Mammary epithelial cell (primary cell): Measurements from ENCODE around the gene COPRS.

Experiments used
- EZH2 ChIP-seq: IDR thresholded peaks from 2 replicates; pipeline ENCODE4 v1.6.1; 2012; ENCODE audit warnings: low read length, inconsistent platforms, borderline replicate concordance
- TF ChIP-seq, protein P1 (sequence below), 2 donors: IDR thresholded peaks in 1 of 2; conservative IDR thresholded peaks in 1 of 2; 2 replicates each; pipeline ENCODE4 v1.5.1; 2011 to 2012; ENCODE audit warnings: inconsistent platforms in 2 of 2, low read length in 2 of 2, mild to moderate bottlenecking in 2 of 2, control low read depth in 1 of 2, low read depth in 1 of 2; ENCODE audit not compliant: insufficient read depth in 1 of 2; ENCODE audit errors: extremely low read depth in 1 of 2

DNA sequence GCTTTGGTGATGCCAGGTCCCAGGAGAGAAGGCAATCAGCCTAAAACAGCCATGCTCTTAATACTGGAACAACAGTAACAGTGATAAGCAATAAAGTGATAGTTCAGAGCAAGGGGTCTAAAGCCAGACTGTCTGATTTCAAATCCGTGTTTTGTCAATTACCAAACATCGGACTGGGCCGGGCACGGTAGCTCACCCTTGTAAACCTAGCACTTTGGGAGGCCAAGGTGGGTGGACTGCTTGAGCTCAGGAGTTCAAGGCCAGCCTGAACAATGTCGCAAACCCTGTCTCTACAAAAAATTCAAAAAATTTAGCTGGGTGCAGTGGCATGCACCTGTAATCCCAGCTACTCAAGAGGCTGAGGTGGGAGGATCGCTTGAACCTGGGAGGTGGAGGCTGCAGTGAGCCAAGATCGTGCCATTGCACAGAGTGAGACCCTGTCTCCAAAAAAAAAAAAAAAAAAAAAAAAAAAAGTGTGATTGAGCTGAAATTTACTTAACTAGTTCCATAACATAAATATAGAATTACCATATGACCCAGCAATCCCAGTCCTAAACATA, 5.1 kb downstream of the COPRS start:
- TF ChIP-seq, protein P1, sequence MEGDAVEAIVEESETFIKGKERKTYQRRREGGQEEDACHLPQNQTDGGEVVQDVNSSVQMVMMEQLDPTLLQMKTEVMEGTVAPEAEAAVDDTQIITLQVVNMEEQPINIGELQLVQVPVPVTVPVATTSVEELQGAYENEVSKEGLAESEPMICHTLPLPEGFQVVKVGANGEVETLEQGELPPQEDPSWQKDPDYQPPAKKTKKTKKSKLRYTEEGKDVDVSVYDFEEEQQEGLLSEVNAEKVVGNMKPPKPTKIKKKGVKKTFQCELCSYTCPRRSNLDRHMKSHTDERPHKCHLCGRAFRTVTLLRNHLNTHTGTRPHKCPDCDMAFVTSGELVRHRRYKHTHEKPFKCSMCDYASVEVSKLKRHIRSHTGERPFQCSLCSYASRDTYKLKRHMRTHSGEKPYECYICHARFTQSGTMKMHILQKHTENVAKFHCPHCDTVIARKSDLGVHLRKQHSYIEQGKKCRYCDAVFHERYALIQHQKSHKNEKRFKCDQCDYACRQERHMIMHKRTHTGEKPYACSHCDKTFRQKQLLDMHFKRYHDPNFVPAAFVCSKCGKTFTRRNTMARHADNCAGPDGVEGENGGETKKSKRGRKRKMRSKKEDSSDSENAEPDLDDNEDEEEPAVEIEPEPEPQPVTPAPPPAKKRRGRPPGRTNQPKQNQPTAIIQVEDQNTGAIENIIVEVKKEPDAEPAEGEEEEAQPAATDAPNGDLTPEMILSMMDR (conservative IDR thresholded peaks at IDR 0.05 in 1 of 2, IDR thresholded peaks at IDR 0.05 in 1 of 2; ENCODE audit: extremely low read depth in 1 of 2, insufficient read depth in 1 of 2, low read depth in 1 of 2, low read length in 2 of 2) = no peak
- no peak for TF ChIP-seq EZH2
